Activated B cell treated with CpG ODN at 0.5 μM for 24 hours (primary cell): ENCODE data around the gene RNF103. TPM values are rescaled to one million over a fixed set of nuclear protein-coding genes. Genes with fewer than 3 reads are reported as not detected.

Experiments used
- ATAC-seq: fragments of 200-7000 bp; cut with Tn5 transposase; one replicate; pipeline ENCODE4 v1.10.0; 2021; ENCODE audit warnings: low read depth, mild to moderate bottlenecking, moderate library complexity
- CTCF ChIA-PET: fragments of 350-600 bp; sonication (Branson Sonifier 250); formaldehyde crosslinking; loops from one replicate; lab custom pipeline; 2021; ENCODE audit warnings: antibody characterized with exemption; lab: Charles Lee
- POLR2A ChIA-PET: fragments of 350-600 bp; sonication (Branson Sonifier 250); formaldehyde crosslinking; loops from one replicate; lab custom pipeline; 2021; ENCODE audit warnings: antibody characterized with exemption; lab: Charles Lee
- DNase-seq: peaks from one replicate; pipeline ENCODE4 v3.0.0; 2022
- H3K27ac Mint-ChIP-seq: one replicate; pipeline ENCODE4 v1.8.0; 2020; ENCODE audit warnings: mixed read lengths
- H3K27me3 Mint-ChIP-seq: one replicate; pipeline ENCODE4 v1.8.0; 2021; ENCODE audit warnings: mixed read lengths
- H3K36me3 Mint-ChIP-seq: one replicate; pipeline ENCODE4 v1.8.0; 2021; ENCODE audit warnings: low read depth, mixed read lengths
- H3K4me1 Mint-ChIP-seq: one replicate; pipeline ENCODE4 v1.8.0; 2021; ENCODE audit warnings: mixed read lengths
- H3K4me3 Mint-ChIP-seq: one replicate; pipeline ENCODE4 v1.8.0; 2020; ENCODE audit warnings: mild to moderate bottlenecking, mixed read lengths
- H3K9me3 Mint-ChIP-seq: one replicate; pipeline ENCODE4 v1.8.0; 2020; ENCODE audit warnings: mixed read lengths
- intact Hi-C: fragments of 100-400 bp; cut with micrococcal nuclease; formaldehyde crosslinking; loops from one replicate; pipeline ENCODE4 v1.15.1; 2024
- total RNA-seq: library from RNA; stranded (reverse); gene quantifications from 2 replicates; pipeline ENCODE4 v1.2.3, GENCODE V29; 2022
- TF ChIP-seq, protein P1 (sequence below): fragments of 200-600 bp; IDR thresholded peaks from one replicate; pipeline ENCODE4 v1.8.0; 2022; ENCODE audit warnings: antibody characterized with exemption, mild to moderate bottlenecking

Gene RNF103
- total RNA-seq, 1 donor from 2014 or later = 22.2 TPM

DNA sequence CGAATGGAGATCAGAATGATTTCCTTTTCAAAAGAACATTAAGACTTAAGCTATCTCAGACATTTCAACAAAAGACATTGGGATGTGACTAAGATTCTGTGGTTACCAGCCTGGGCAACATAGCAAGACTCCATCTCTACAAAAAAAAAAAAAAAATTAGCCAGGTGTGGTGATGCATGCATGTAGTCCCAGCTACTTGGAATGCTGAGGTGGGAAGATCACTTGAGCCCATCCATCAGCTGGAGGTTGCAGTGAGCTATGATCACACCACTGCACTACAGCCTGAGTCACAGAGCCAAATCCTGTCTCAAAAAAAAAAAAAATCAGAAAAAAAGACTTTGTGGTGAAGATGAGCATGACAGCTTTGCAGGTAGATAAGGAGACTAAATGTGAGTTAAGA is 12.8 kb downstream of the RNF103 start:
- POLR2A ChIA-PET = no interaction called here
- intact Hi-C loops = no loop called here

DNA sequence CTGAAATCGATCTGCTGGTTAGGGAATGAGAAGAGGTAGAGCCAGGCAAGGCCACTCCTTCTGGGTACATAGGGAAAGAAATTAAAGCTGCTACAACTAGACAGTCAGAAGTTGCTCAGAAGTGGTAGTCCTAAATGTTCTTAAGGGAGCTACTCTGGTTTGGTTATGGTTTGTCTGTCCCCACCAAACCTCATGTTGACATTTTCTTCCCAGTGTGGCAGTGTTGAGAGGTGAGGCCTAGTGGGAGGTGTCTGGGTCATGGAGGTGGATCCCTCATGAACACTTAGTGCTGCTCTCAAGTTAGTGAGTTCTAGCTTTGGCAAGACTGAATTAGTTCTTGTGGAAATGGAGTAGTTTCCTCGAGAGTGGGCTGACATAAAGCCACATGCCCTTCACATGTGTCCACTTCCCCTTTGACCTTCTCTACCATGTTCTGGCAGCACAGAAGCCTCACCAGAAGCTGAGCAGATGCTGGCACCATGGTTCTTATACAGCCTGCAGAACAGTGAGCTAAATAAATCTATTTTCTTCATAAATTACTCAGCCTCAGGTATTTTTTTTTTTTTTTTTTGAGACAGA is 14.7 kb downstream of the RNF103 start:
- ChIA-PET CTCF (no interaction called here), POLR2A (interaction anchor here (0.6 kb wide), 1 partner anchor 22 kb away, joined by 4 read pairs; no protein-coding TSS in a partner anchor)
- Mint-ChIP-seq H3K36me3 (peaks cover 63% of the 10 kb centered on the region), H3K27ac (no peak overlapping the region), H3K4me3 (no peak overlapping the region), H3K27me3 (no peaks in the 10 kb centered on the region), H3K4me1 (peaks cover 9% of the 10 kb centered on the region), H3K9me3 (no peaks in the 10 kb centered on the region)
- intact Hi-C loops = no loop called here
- DNase-seq = no peak
- TF ChIP-seq, protein P1, sequence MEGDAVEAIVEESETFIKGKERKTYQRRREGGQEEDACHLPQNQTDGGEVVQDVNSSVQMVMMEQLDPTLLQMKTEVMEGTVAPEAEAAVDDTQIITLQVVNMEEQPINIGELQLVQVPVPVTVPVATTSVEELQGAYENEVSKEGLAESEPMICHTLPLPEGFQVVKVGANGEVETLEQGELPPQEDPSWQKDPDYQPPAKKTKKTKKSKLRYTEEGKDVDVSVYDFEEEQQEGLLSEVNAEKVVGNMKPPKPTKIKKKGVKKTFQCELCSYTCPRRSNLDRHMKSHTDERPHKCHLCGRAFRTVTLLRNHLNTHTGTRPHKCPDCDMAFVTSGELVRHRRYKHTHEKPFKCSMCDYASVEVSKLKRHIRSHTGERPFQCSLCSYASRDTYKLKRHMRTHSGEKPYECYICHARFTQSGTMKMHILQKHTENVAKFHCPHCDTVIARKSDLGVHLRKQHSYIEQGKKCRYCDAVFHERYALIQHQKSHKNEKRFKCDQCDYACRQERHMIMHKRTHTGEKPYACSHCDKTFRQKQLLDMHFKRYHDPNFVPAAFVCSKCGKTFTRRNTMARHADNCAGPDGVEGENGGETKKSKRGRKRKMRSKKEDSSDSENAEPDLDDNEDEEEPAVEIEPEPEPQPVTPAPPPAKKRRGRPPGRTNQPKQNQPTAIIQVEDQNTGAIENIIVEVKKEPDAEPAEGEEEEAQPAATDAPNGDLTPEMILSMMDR = no peak
- no peak for ATAC-seq

More for the DNA sequence above, 12.8 kb downstream of the RNF103 start:
- TF ChIP-seq, protein P1 = no peak
- Mint-ChIP-seq H3K27me3 (no peaks in the 10 kb centered on the region), H3K4me3 (no peak overlapping the region), H3K27ac (no peak overlapping the region), H3K9me3 (no peaks in the 10 kb centered on the region), H3K36me3 (peaks cover 57% of the 10 kb centered on the region), H3K4me1 (peaks cover 6% of the 10 kb centered on the region)
- CTCF ChIA-PET = no interaction called here
- ATAC-seq = no peak
- DNase-seq = no peak

DNA sequence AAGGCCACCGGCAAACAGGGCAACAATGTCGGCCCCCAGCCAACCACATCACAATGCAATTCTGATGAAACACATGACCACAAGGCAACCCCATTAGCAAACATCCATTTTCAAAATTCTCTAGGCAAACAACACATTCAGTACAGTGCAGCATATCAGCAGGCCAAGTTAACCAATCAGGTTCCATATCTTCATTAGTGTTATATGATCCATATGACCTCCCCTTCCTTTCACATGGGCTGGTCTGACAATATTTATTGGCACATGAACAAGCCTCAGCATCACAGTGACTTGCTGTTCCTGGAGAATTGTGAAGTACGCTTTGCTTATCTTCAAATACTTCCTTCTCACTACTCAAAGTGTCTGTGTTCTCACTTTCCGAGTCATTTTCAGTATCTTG is 19.8 kb downstream of the RNF103 start:
- TF ChIP-seq, protein P1 = no peak
- CTCF ChIA-PET = no interaction called here
- intact Hi-C loops = no loop called here
- DNase-seq = no peak
- Mint-ChIP-seq H3K36me3 (peaks cover 37% of the 10 kb centered on the region), H3K4me3 (no peak overlapping the region), H3K27ac (no peak overlapping the region), H3K4me1 (peaks cover 9% of the 10 kb centered on the region), H3K9me3 (no peaks in the 10 kb centered on the region), H3K27me3 (no peaks in the 10 kb centered on the region)
- ATAC-seq = no peak
- POLR2A ChIA-PET = interaction anchor here (1.4 kb wide), 1 partner anchor 19 kb away, joined by 3 read pairs; no protein-coding TSS in a partner anchor

DNA sequence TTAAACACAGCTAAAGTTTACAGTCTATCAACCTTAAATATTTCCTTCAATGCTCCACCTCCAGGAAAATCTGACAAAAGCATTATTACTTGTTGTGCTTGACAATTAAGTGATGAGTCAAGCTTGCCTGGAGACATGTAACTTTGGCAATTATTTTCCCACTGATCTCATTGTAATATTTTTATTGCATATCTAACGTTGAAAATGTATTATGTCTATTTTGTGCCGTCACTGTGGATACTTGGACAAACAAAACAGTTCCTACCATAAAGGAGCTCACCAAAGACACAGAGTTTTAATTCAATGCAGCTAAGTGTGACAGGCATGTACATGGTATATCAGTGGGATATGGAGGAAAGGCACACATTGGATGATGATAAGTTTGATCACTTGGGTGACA is 24.7 kb downstream of the RNF103 start:
- POLR2A ChIA-PET = no interaction called here
- no peaks in the 10 kb centered on the region for H3K9me3 Mint-ChIP-seq
- H3K4me3 Mint-ChIP-seq = no peak overlapping the region
- no peak for DNase-seq
- intact Hi-C loops = no loop called here
- TF ChIP-seq, protein P1 = no peak
- H3K4me1 Mint-ChIP-seq = no peaks in the 10 kb centered on the region
- no peaks in the 10 kb centered on the region for H3K27me3 Mint-ChIP-seq
- no peak for ATAC-seq
- H3K27ac Mint-ChIP-seq = no peak overlapping the region
- CTCF ChIA-PET = no interaction called here
- peaks cover 9% of the 10 kb centered on the region for H3K36me3 Mint-ChIP-seq

DNA sequence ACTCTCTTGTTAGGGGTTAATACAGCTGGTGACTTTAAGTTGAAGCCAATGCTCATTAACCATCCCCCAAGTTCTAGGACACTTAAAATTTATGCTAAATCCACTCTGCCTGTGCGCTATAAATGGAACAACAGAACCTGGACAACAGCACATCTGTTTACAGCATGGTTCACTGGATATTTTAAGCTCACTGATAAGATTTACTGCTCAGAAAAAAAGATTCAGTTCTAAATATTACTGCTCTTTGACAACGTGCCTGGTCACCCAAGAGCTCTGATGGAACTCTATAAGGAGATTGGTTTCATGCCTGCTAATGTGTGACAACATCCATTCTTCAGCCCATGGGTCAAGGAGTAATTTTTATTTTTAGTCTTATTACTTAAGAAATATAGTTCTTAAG is 27.5 kb downstream of the RNF103 start:
- POLR2A ChIA-PET = no interaction called here
- Mint-ChIP-seq H3K27me3 (peaks cover under 1% of the 10 kb centered on the region), H3K4me1 (no peaks in the 10 kb centered on the region), H3K9me3 (no peaks in the 10 kb centered on the region), H3K4me3 (no peak overlapping the region), H3K27ac (no peak overlapping the region), H3K36me3 (no peaks in the 10 kb centered on the region)
- CTCF ChIA-PET = no interaction called here
- TF ChIP-seq, protein P1 = no peak
- intact Hi-C loops = no loop called here
- no peak for ATAC-seq
- DNase-seq = no peak
